LNCaP clone FGC (cell line): ENCODE data around the gene FCF1.

Experiments used
- DNase-seq: peaks from one replicate; pipeline ENCODE4 v3.0.0-alpha.2; 2011; ENCODE audit warnings: low read depth
- H3K4me3 ChIP-seq: 2 replicates; pipeline ENCODE4 v1.5.1; 2011; ENCODE audit warnings: mild to moderate bottlenecking, low read depth, low read length, control low read depth
- CTCF ChIP-seq: IDR thresholded peaks from 2 replicates; pipeline ENCODE4 v1.5.1; 2012; ENCODE audit warnings: mild to moderate bottlenecking; ENCODE audit not compliant: control insufficient read depth, insufficient read depth; ENCODE audit errors: extremely low read depth

The FCF1 gene

GRCh38 chr14:74711651-74712050, 1.3 kb upstream of the FCF1 start:
- TF ChIP-seq CTCF = no peak
- DNase-seq = no peak
- peak overlapping the region; percentile 91 for H3K4me3 ChIP-seq

GRCh38 chr14:74713395-74713735, 421 bp downstream of the FCF1 start:
- H3K4me3 ChIP-seq = peak overlapping the region; percentile 91

GRCh38 chr14:74720526-74720925, 7.6 kb downstream of the FCF1 start:
- TF ChIP-seq CTCF = no peak
- no peak for DNase-seq
- H3K4me3 ChIP-seq = no peak overlapping the region

More at GRCh38 chr14:74713395-74713735, 421 bp downstream of the FCF1 start:
- no peak for DNase-seq
- TF ChIP-seq CTCF = no peak

- no peak for DNase-seq
- TF ChIP-seq CTCF = no peak
- no peak overlapping the region for H3K4me3 ChIP-seq
Measured at GRCh38 chr14:74723134-74723533, 10.2 kb downstream of the FCF1 start.

- peak; percentile 65 for DNase-seq
- TF ChIP-seq CTCF = no peak
- H3K4me3 ChIP-seq = no peak overlapping the region
Measured at GRCh38 chr14:74732387-74732786, 19.4 kb downstream of the FCF1 start.

- H3K4me3 ChIP-seq = no peak overlapping the region
- no peak for DNase-seq
- TF ChIP-seq CTCF = no peak
Measured at GRCh38 chr14:74733221-74733620, 20.3 kb downstream of the FCF1 start.

GRCh38 chr14:74735125-74735524, 22.2 kb downstream of the FCF1 start:
- DNase-seq = no peak
- no peak for TF ChIP-seq CTCF
- H3K4me3 ChIP-seq = no peak overlapping the region
